22Rv1 (cell line): ENCODE results near the gene ANXA5.

ENCODE experiments used
- CTCF ChIP-seq: fragments of 450-650 bp; IDR thresholded peaks from 2 replicates; pipeline ENCODE4 v1.5.1; 2017; ENCODE audit warnings: mild to moderate bottlenecking
- ZFX ChIP-seq: fragments of 450-650 bp; IDR thresholded peaks from 2 replicates; pipeline ENCODE4 v1.6.1; 2017; ENCODE audit warnings: antibody characterized with exemption, borderline replicate concordance

DNA sequence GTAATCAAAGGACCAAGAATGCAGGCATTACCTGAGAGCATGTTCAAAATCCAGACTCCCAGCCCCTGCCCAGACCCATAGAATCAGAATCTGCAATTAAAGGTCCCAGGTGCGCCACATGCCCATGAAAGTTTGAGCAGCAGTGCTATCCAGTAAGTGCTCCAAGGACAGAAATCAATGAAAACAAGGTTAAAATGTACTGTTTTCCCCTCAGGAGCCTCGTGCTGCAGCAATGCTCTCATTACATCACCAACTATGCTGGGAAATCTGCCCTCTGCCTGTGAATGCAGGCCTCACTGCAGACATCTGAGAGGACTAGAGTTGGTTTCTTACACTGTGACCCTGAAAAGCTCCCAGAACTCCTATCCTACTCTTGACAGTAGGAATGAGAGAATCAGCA, 21.1 kb downstream of the ANXA5 start:
- TF ChIP-seq CTCF (no peak), ZFX (no peak)
